Body of pancreas (tissue), 4 donors: ENCODE results near the gene TPRA1. TPM values are rescaled to one million over a fixed set of nuclear protein-coding genes. Genes with fewer than 3 reads are reported as not detected.
"Not testable (repeated sequence)": the region's sequence is repeated elsewhere in the genome, so short reads cannot be mapped to it uniquely, and the experiment has no call there.

Experiments
- ATAC-seq: fragments of 150-250 bp; one replicate; pipeline ENCODE4 v1.9.1; 2016
- DNase-seq, 4 donors: peaks; one replicate each; pipeline ENCODE4 v3.0.0-alpha.2; 2019
- H3K27ac ChIP-seq, 4 donors: fragments of 200-600 bp; sonication (generic); 1 replicate in 3 of 4; 2 replicates in 1 of 4; pipeline versions ENCODE4 v1.5.1 to v1.6.1; 2016 to 2019; ENCODE audit warnings: mild to moderate bottlenecking in 1 of 4, mixed read lengths in 1 of 4, moderate library complexity in 1 of 4
- H3K27me3 ChIP-seq, 2 donors: fragments of 200-600 bp; sonication (generic); one replicate each; pipeline ENCODE4 v1.6.0; 2016; ENCODE audit warnings: mild to moderate bottlenecking in 1 of 2
- H3K36me3 ChIP-seq, 2 donors: fragments of 200-600 bp; sonication (generic); replicated peaks in 1 of 2; 2 replicates each; pipeline ENCODE4 v1.5.1; 2016; ENCODE audit warnings: low read depth in 2 of 2; ENCODE audit not compliant: insufficient read depth in 1 of 2
- H3K4me1 ChIP-seq: fragments of 200-600 bp; sonication (generic); one replicate; pipeline ENCODE4 v1.6.0; 2016
- H3K4me3 ChIP-seq, 2 donors: fragments of 200-600 bp; sonication (generic); 1 replicate in 1 of 2; 2 replicates in 1 of 2; pipeline ENCODE4 v1.5.1; 2016 to 2019
- H3K9me3 ChIP-seq, 3 donors: fragments of 200-600 bp; sonication (generic); 1 replicate in 2 of 3; 2 replicates in 1 of 3; pipeline ENCODE4 v1.5.1; 2016
- POLR2A ChIP-seq, 3 donors: fragments of 450-650 bp; IDR thresholded peaks; one replicate each; pipeline ENCODE4 v1.6.1; 2016; ENCODE audit warnings: antibody characterized with exemption in 3 of 3, mild to moderate bottlenecking in 2 of 3
- WGBS, 2 donors: methylation state at CpG; one replicate each; pipeline ENCODE4 v1.1.5; 2017; 5-methylcytosine and 5-hydroxymethylcytosine counted together
- intact Hi-C: fragments of 100-400 bp; cut with DNase I; formaldehyde crosslinking; loops from one replicate; pipeline ENCODE4 v1.15.1; 2023
- total RNA-seq, 2 donors: library from RNA; depleted of rRNA; stranded (reverse); fragments of >200 nt; gene quantifications; one replicate each; pipeline ENCODE4 v1.1.0, GENCODE V29; 2016
- TF ChIP-seq, protein P1 (sequence below), 7 experiments: fragments of 450-650 bp in 4 of 7; fragments of 200-600 bp in 3 of 7; sonication (generic) in 3 of 7; IDR thresholded peaks; one replicate each; pipeline ENCODE4 v1.5.1; 2016 to 2019; ENCODE audit warnings: antibody characterized with exemption in 7 of 7

The TPRA1 gene
- total RNA-seq, 2 donors from 2014 or later = 31.4 to 31.6 TPM

DNA sequence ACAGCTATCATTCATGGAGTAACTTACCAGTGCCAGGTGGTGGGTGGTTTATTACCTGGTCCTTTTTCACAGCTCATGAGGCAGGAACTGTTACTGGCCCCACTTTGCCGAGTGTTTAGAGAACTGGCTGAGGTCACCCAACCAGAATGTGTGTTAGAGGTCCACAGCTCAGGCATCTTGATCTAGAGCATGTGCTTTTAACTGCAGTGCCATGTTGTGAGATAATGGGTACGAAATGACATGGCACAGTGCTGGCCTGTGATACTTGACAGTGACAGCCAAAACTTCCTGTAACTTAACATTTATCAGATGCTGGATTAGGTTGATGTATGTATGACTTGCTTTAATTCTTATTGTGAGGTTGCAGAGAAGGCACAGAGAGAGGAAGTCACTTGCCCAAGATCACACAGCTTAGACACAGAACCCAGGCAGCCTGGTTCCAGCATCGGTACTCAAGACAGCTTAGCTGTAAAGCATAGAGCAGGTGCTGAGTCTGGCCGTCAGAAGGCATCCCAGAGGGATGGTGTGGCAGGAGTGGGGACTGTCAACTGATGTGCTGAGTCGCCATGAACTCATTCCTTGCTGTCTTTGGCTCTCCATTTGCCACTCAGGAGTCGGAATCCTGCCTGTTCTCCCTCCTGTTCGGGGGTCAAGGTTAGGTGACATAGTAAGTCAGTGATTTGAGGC, 17.3 kb upstream of the TPRA1 start:
- ATAC-seq (no peak), DNase-seq (no peak)
- Histone ChIP-seq H3K4me1 (no peaks in the 10 kb centered on the region), H3K27ac (no peak overlapping the region), H3K36me3 (no peaks in the 10 kb centered on the region), H3K9me3 (no peaks in the 10 kb centered on the region), H3K27me3 (no peaks in the 10 kb centered on the region), H3K4me3 (no peak overlapping the region)
- intact Hi-C loops = no loop called here
- TF ChIP-seq POLR2A (IDR thresholded peaks at IDR 0.05) = no peak
- TF ChIP-seq, protein P1, sequence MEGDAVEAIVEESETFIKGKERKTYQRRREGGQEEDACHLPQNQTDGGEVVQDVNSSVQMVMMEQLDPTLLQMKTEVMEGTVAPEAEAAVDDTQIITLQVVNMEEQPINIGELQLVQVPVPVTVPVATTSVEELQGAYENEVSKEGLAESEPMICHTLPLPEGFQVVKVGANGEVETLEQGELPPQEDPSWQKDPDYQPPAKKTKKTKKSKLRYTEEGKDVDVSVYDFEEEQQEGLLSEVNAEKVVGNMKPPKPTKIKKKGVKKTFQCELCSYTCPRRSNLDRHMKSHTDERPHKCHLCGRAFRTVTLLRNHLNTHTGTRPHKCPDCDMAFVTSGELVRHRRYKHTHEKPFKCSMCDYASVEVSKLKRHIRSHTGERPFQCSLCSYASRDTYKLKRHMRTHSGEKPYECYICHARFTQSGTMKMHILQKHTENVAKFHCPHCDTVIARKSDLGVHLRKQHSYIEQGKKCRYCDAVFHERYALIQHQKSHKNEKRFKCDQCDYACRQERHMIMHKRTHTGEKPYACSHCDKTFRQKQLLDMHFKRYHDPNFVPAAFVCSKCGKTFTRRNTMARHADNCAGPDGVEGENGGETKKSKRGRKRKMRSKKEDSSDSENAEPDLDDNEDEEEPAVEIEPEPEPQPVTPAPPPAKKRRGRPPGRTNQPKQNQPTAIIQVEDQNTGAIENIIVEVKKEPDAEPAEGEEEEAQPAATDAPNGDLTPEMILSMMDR (IDR thresholded peaks at IDR 0.05) = no peak
- 86 to 89% methylated on average over 7 of the region's 7 CpGs for WGBS, 2 donors

DNA sequence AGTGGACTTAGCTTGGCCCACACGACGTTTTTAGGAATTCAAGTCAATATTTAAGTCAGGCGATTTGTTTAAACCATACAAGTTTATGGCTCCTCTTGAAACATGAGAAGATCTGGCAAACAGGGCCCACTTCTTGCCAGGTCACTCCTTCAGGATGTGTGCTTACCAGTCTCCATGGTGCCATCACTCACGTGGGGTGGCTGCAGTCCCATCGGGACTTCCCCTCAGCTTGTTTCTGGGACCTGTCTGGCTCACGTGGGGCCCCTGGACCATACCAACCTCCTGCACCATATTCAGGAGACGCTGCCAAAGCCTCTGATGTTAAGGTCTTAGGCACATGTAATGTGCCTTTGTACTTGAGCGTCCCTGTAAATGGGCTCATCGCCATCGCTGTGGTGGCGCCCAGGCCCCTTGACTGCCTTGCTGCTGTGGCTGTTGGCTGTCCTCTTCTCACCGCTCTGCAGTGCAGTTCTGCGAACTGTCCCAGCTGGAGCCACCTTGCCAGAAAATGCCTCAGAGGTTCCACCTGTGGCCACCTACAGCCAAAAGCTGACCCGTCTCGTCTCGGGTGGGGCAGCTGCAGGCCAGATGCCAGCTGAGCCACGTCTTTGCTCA, 16.6 kb upstream of the TPRA1 start:
- Histone ChIP-seq H3K27ac (no peak overlapping the region), H3K4me1 (no peaks in the 10 kb centered on the region), H3K36me3 (no peaks in the 10 kb centered on the region), H3K9me3 (no peaks in the 10 kb centered on the region), H3K27me3 (no peaks in the 10 kb centered on the region), H3K4me3 (no peak overlapping the region)
- DNase-seq (no peak), ATAC-seq (no peak)
- intact Hi-C loops = no loop called here
- no peak for TF ChIP-seq POLR2A (IDR thresholded peaks at IDR 0.05)
- TF ChIP-seq, protein P1 (IDR thresholded peaks at IDR 0.05) = no peak
- WGBS, 2 donors = 87 to 94% methylated on average over 15 to 16 of the region's 17 CpGs

DNA sequence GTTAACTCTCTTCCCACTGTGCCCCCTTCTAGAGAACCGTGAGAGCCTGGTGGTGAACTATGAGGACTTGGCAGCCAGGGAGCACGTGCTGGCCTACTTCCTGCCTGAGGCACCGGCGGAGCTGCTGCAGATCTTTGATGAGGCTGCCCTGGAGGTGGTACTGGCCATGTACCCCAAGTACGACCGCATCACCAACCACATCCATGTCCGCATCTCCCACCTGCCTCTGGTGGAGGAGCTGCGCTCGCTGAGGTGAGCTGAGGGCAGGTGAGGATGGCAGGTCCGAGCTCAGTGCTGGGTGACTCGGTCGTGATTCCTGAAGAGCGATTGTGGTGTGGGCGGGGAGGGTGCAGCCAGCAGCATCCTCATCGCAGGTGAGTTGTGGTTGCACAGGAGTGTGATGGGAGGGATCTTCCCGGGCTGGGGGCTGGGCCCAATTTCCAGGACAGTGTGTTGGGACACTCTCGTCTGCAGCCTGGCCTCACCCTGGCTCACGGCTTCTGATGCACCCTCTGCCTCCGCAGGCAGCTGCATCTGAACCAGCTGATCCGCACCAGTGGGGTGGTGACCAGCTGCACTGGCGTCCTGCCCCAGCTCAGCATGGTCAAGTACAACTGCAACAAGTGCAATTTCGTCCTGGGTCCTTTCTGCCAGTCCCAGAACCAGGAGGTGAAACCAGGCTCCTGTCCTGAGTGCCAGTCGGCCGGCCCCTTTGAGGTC, 15.7 kb upstream of the TPRA1 start:
- H3K4me1 ChIP-seq = no peaks in the 10 kb centered on the region
- DNase-seq (no peak), ATAC-seq (no peak)
- no peak overlapping the region for H3K4me3 ChIP-seq
- no peak overlapping the region for H3K27ac ChIP-seq
- no peaks in the 10 kb centered on the region for H3K27me3 ChIP-seq
- WGBS, 2 donors = 91% methylated on average over 17 to 24 of the region's 24 CpGs
- no peaks in the 10 kb centered on the region for H3K9me3 ChIP-seq
- TF ChIP-seq, protein P1 (IDR thresholded peaks at IDR 0.05) = no peak
- intact Hi-C loops = no loop called here
- H3K36me3 ChIP-seq = no peaks in the 10 kb centered on the region

DNA sequence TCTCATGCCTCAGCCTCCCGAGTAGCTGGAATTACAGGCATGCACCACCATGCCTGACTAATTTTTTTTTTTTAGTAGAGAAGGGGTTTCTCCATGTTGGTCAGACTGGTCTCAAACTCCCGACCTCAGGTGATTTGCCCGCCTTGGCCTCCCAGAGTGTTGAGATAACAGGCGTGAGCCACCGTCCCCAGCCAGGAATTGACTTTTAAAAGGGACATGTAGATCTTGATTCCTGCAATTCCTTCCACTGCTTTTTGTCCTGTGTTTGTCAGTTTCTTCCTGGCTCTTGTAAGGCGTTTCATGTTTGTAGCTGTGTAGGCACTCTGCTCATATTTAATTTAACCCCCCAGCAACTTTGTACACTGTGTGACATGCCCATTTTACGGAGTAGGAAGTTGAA, 15.0 kb upstream of the TPRA1 start:
- 89 to 93% methylated on average over 6 to 7 of the region's 7 CpGs for WGBS, 2 donors
- DNase-seq = not testable (repeated sequence)

DNA sequence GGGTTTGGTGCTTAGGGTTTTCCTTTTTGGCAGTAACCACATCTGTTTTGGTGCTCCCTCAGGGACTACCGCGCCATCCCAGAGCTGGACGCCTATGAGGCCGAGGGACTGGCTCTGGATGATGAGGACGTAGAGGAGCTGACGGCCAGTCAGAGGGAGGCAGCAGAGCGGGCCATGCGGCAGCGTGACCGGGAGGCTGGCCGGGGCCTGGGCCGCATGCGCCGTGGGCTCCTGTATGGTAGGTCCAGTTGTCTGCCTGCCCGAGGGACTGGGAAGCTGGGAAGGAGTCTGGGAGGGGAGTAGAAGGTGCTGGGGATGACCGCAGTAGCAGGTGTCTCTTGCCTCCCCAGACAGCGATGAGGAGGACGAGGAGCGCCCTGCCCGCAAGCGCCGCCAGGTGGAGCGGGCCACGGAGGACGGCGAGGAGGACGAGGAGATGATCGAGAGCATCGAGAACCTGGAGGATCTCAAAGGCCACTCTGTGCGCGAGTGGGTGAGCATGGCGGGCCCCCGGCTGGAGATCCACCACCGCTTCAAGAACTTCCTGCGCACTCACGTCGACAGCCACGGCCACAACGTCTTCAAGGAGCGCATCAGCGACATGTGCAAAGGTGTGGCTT, 14.1 kb upstream of the TPRA1 start:
- 92 to 93% methylated on average over 38 to 40 of the region's 41 CpGs for WGBS, 2 donors
- Histone ChIP-seq H3K27ac (no peak overlapping the region), H3K4me3 (no peak overlapping the region), H3K4me1 (no peaks in the 10 kb centered on the region), H3K9me3 (no peaks in the 10 kb centered on the region), H3K36me3 (no peaks in the 10 kb centered on the region), H3K27me3 (no peaks in the 10 kb centered on the region)
- ATAC-seq (no peak), DNase-seq (no peak)
- intact Hi-C loops = no loop called here
- TF ChIP-seq POLR2A (IDR thresholded peaks at IDR 0.05) = no peak
- TF ChIP-seq, protein P1 (IDR thresholded peaks at IDR 0.05) = no peak

More for the DNA sequence above, 15.0 kb upstream of the TPRA1 start:
- H3K9me3 ChIP-seq, H3K36me3 ChIP-seq, H3K4me3 ChIP-seq, H3K27ac ChIP-seq, intact Hi-C loops, ATAC-seq, H3K27me3 ChIP-seq, H3K4me1 ChIP-seq: not testable (repeated sequence)
